NCI-H82 (cell line): ENCODE results near the gene ARHGEF38.
A peak's percentile ranks its signal among the peaks of the same experiment; 100 is the strongest.
"Not testable (repeated sequence)": the region's sequence is repeated elsewhere in the genome, so short reads cannot be mapped to it uniquely, and the experiment has no call there.

Experiments used
- DNase-seq: peaks from one replicate; lab custom pipeline; 2025; lab: John Stamatoyannopoulos, UW

Gene ARHGEF38

GRCh38 chr4:105714071-105714521 is 161.7 kb downstream of the ARHGEF38 start:
- no peak for DNase-seq

- DNase-seq = no peak
These were observed 162.5 kb downstream of the ARHGEF38 start for GRCh38 chr4:105714932-105715331.

- DNase-seq = peak; percentile 39
These were observed 163.4 kb downstream of the ARHGEF38 start for GRCh38 chr4:105715692-105716278.

GRCh38 chr4:105719204-105719603 is 166.8 kb downstream of the ARHGEF38 start:
- no peak for DNase-seq

- no peak for DNase-seq
These were observed 173.2 kb downstream of the ARHGEF38 start for GRCh38 chr4:105725623-105726022.

GRCh38 chr4:105729895-105730294 is 177.5 kb downstream of the ARHGEF38 start:
- DNase-seq = not testable (repeated sequence)
